HCEC 1CT (cell line): Measurements from ENCODE around the gene ZNF599.
"Not testable (repeated sequence)": the region's sequence is repeated elsewhere in the genome, so short reads cannot be mapped to it uniquely, and the experiment has no call there.

Source experiments
- DNase-seq: peaks from one replicate; pipeline ENCODE4 v3.0.0-alpha.2; 2017

The ZNF599 gene

GRCh38 chr19:34772697-34773554 lies at the start of gene ZNF599:
Gene ZNF599 (minus strand): TSS chr19:34773215. CDS start chr19:34772841, 374 bp downstream.
- peak; percentile 87 for DNase-seq

- no peak for DNase-seq
Measured at GRCh38 chr19:34818270-34818669, 45.3 kb upstream of the ZNF599 start.

- DNase-seq, result no peak
Measured at GRCh38 chr19:34816708-34817107, 43.7 kb upstream of the ZNF599 start.

- DNase-seq, result peak; percentile 82
Measured at GRCh38 chr19:34808566-34808965, 35.6 kb upstream of the ZNF599 start.

- DNase-seq, result peak; percentile 11
Measured at GRCh38 chr19:34806976-34807860, 34.2 kb upstream of the ZNF599 start.

GRCh38 chr19:34804115-34804514 lies 31.1 kb upstream of the ZNF599 start:
- DNase-seq, result no peak

GRCh38 chr19:34796953-34797352 lies 23.9 kb upstream of the ZNF599 start:
- DNase-seq, result not testable (repeated sequence)

- DNase-seq, result no peak
Measured at GRCh38 chr19:34794066-34794960, 21.3 kb upstream of the ZNF599 start.

- DNase-seq, result no peak
Measured at GRCh38 chr19:34793565-34793964, 20.6 kb upstream of the ZNF599 start.

GRCh38 chr19:34788074-34788473 lies 15.1 kb upstream of the ZNF599 start:
- no peak for DNase-seq

GRCh38 chr19:34787059-34787824 lies 14.2 kb upstream of the ZNF599 start:
- no peak for DNase-seq

GRCh38 chr19:34786236-34786635 lies 13.2 kb upstream of the ZNF599 start:
- DNase-seq, result no peak

- no peak for DNase-seq
Measured at GRCh38 chr19:34779652-34780051, 6.6 kb upstream of the ZNF599 start.

GRCh38 chr19:34778342-34778741 lies 5.3 kb upstream of the ZNF599 start:
- no peak for DNase-seq

GRCh38 chr19:34774857-34775256 lies 1.8 kb upstream of the ZNF599 start:
- DNase-seq, result no peak

- no peak for DNase-seq
Measured at GRCh38 chr19:34773555-34773864, 495 bp upstream of the ZNF599 start.

- DNase-seq, result no peak
Measured at GRCh38 chr19:34767951-34768350, 5.1 kb downstream of the ZNF599 start.

GRCh38 chr19:34766386-34766785 lies 6.6 kb downstream of the ZNF599 start:
- DNase-seq, result no peak

GRCh38 chr19:34759218-34759917 lies 13.6 kb downstream of the ZNF599 start:
- no peak for DNase-seq

GRCh38 chr19:34757441-34757840 lies 15.6 kb downstream of the ZNF599 start:
- DNase-seq, result no peak

- DNase-seq, result no peak
Measured at GRCh38 chr19:34744896-34745690, 27.9 kb downstream of the ZNF599 start.
